Suppressor macrophage treated with lipopolysaccharide for 1 hour (primary cell): ENCODE measurements around the gene BICC1.
"Not testable (repeated sequence)": the region's sequence is repeated elsewhere in the genome, so short reads cannot be mapped to it uniquely, and the experiment has no call there.

Source experiments
- DNase-seq, 3 donors: peaks; one replicate each; pipeline ENCODE4 v3.0.0-alpha.2; 2020 to 2022

Gene BICC1

GRCh38 chr10:58836176-58836700 lies 323.6 kb downstream of the BICC1 start:
- no peak for DNase-seq

GRCh38 chr10:58836991-58837575 lies 324.4 kb downstream of the BICC1 start:
- no peak for DNase-seq

- DNase-seq, result no peak
Measured at GRCh38 chr10:58837826-58838225, 325.2 kb downstream of the BICC1 start.

- DNase-seq, result no peak
Measured at GRCh38 chr10:58838561-58839208, 326.0 kb downstream of the BICC1 start.

GRCh38 chr10:58839771-58840170 lies 327.1 kb downstream of the BICC1 start:
- no peak for DNase-seq

GRCh38 chr10:58840840-58841435 lies 328.3 kb downstream of the BICC1 start:
- DNase-seq, result no peak

GRCh38 chr10:58842860-58843376 lies 330.2 kb downstream of the BICC1 start:
- DNase-seq, result no peak

- DNase-seq, result no peak
Measured at GRCh38 chr10:58843760-58844159, 331.1 kb downstream of the BICC1 start.

- no peak for DNase-seq
Measured at GRCh38 chr10:58844680-58845079, 332.0 kb downstream of the BICC1 start.

GRCh38 chr10:58846856-58847255 lies 334.2 kb downstream of the BICC1 start:
- DNase-seq, result no peak

GRCh38 chr10:58851606-58852005 lies 338.9 kb downstream of the BICC1 start:
- DNase-seq, result no peak

- DNase-seq, result no peak
Measured at GRCh38 chr10:58853668-58854067, 341.0 kb downstream of the BICC1 start.

- DNase-seq, result no peak
Measured at GRCh38 chr10:58854811-58855210, 342.1 kb downstream of the BICC1 start.

- DNase-seq, result no peak
Measured at GRCh38 chr10:58856508-58857240, 344.0 kb downstream of the BICC1 start.

GRCh38 chr10:58857251-58857805 lies 344.7 kb downstream of the BICC1 start:
- no peak for DNase-seq

- not testable (repeated sequence) for DNase-seq
Measured at GRCh38 chr10:58858123-58858522, 345.5 kb downstream of the BICC1 start.

GRCh38 chr10:58859526-58859925 lies 346.9 kb downstream of the BICC1 start:
- DNase-seq, result no peak

- no peak for DNase-seq
Measured at GRCh38 chr10:58867683-58868082, 355.0 kb downstream of the BICC1 start.

GRCh38 chr10:58868736-58869435 lies 356.2 kb downstream of the BICC1 start:
- no peak for DNase-seq

GRCh38 chr10:58870070-58870469 lies 357.4 kb downstream of the BICC1 start:
- no peak for DNase-seq

- DNase-seq, result no peak
Measured at GRCh38 chr10:58873161-58873560, 360.5 kb downstream of the BICC1 start.
